NCI-H460 (cell line): Measurements from ENCODE around the gene MLST8. TPM values are rescaled to one million over a fixed set of nuclear protein-coding genes. Genes with fewer than 3 reads are reported as not detected.
"Not testable (repeated sequence)": the region's sequence is repeated elsewhere in the genome, so short reads cannot be mapped to it uniquely, and the experiment has no call there.

ENCODE experiments used
- DNase-seq: peaks from one replicate; pipeline ENCODE4 v3.0.0-alpha.2; 2016; ENCODE audit warnings: low read depth; ENCODE audit errors: extremely low read depth
- total RNA-seq: library from RNA; depleted of rRNA; stranded (reverse); fragments of >200 nt; shearing (Covaris generic); gene quantifications from 2 replicates; pipeline ENCODE4 v1.2.3, GENCODE V29; 2014; rRNA removed

The MLST8 gene
- total RNA-seq, 1 experiment from 2014 or later, result 58.7 TPM

GRCh38 chr16:2242598-2242997 lies 37.3 kb downstream of the MLST8 start:
- DNase-seq, result no peak

GRCh38 chr16:2243031-2243528 lies 37.8 kb downstream of the MLST8 start:
- DNase-seq, result no peak

- DNase-seq, result no peak
These were observed 38.5 kb downstream of the MLST8 start for GRCh38 chr16:2243781-2244180.

- no peak for DNase-seq
These were observed 39.0 kb downstream of the MLST8 start for GRCh38 chr16:2244301-2244700.

- no peak for DNase-seq
These were observed 39.9 kb downstream of the MLST8 start for GRCh38 chr16:2244926-2245795.

- no peak for DNase-seq
These were observed 41.1 kb downstream of the MLST8 start for GRCh38 chr16:2246301-2246885.

- no peak for DNase-seq
These were observed 45.5 kb downstream of the MLST8 start for GRCh38 chr16:2250652-2251295.

GRCh38 chr16:2251296-2252111 lies 46.2 kb downstream of the MLST8 start, which contains the start of gene ECI1:
Gene ECI1, minus strand, starts transcription at chr16:2251587. Its CDS starts 21 bp downstream, at chr16:2251566.
- DNase-seq, result peak; percentile 95

GRCh38 chr16:2252806-2253148 lies 47.5 kb downstream of the MLST8 start:
- no peak for DNase-seq

GRCh38 chr16:2253293-2253692 lies 48.0 kb downstream of the MLST8 start:
- DNase-seq, result no peak

GRCh38 chr16:2256531-2257140 lies 51.4 kb downstream of the MLST8 start:
- no peak for DNase-seq

- DNase-seq, result no peak
These were observed 52.5 kb downstream of the MLST8 start for GRCh38 chr16:2257726-2258125.

GRCh38 chr16:2258530-2258929 lies 53.3 kb downstream of the MLST8 start:
- not testable (repeated sequence) for DNase-seq

Other genes with a start within 250 kb of the MLST8 start
- 206 and 240 TPM in 2 replicates for gene NDUFB10, start 245.9 kb upstream of the MLST8 start, total RNA-seq
- gene RPS2, start 240.6 kb upstream of the MLST8 start, total RNA-seq, result 5,880 and 6,554 TPM in 2 replicates
- not detected in 2 replicates for gene RNF151, start 238.6 kb upstream of the MLST8 start, total RNA-seq
- 32.0 and 34.1 TPM in 2 replicates for gene TBL3, start 233.4 kb upstream of the MLST8 start, total RNA-seq
- gene NOXO1, start 224.0 kb upstream of the MLST8 start, total RNA-seq, result 0.84 TPM in 1 of 2 replicates, not detected in the other
- 26.1 and 30.8 TPM in 2 replicates for gene GFER, start 221.3 kb upstream of the MLST8 start, total RNA-seq
- gene SYNGR3, start 215.5 kb upstream of the MLST8 start, total RNA-seq, result 4.0 and 4.5 TPM in 2 replicates
- gene ZNF598, start 195.6 kb upstream of the MLST8 start, total RNA-seq, result 35.1 and 37.1 TPM in 2 replicates
- 3.4 and 4.8 TPM in 2 replicates for gene NPW, start 185.7 kb upstream of the MLST8 start, total RNA-seq
- 11.1 and 13.3 TPM in 2 replicates for gene NHERF2, start 178.6 kb upstream of the MLST8 start, total RNA-seq
- gene NTHL1, start 157.6 kb upstream of the MLST8 start, total RNA-seq, result 18.0 and 20.2 TPM in 2 replicates
- gene TSC2, start 157.5 kb upstream of the MLST8 start, total RNA-seq, result 33.8 and 38.5 TPM in 2 replicates
- gene PKD1, start 69.6 kb upstream of the MLST8 start, total RNA-seq, result 98.8 and 119 TPM in 2 replicates
- 0.66 and 1.2 TPM in 2 replicates for gene RAB26, start 56.8 kb upstream of the MLST8 start, total RNA-seq
- 52.8 and 55.6 TPM in 2 replicates for gene TRAF7, start 49.7 kb upstream of the MLST8 start, total RNA-seq
- gene CASKIN1, start 8.8 kb upstream of the MLST8 start, total RNA-seq, result 0.50 and 1.5 TPM in 2 replicates
- gene BRICD5, start 5.4 kb downstream of the MLST8 start, total RNA-seq, result 2.1 and 2.9 TPM in 2 replicates
- gene PGP, start 9.4 kb downstream of the MLST8 start, total RNA-seq, result 8.6 and 11.9 TPM in 2 replicates
- gene E4F1, start 18.1 kb downstream of the MLST8 start, total RNA-seq, result 18.6 and 21.7 TPM in 2 replicates
- 0.84 and 1.6 TPM in 2 replicates for gene DNASE1L2, start 31.0 kb downstream of the MLST8 start, total RNA-seq
- 87.3 and 107 TPM in 2 replicates for gene ECI1, start 46.1 kb downstream of the MLST8 start, total RNA-seq
- gene RNPS1, start 62.7 kb downstream of the MLST8 start, total RNA-seq, result 142 and 147 TPM in 2 replicates
- gene ABCA3, start 135.3 kb downstream of the MLST8 start, total RNA-seq, result 11.7 and 12.2 TPM in 2 replicates
- 21.2 and 22.1 TPM in 2 replicates for gene CCNF, start 224.0 kb downstream of the MLST8 start, total RNA-seq